ENCODE data around the gene FKBP6.
"Not testable (repeated sequence)": the region's sequence is repeated elsewhere in the genome, so short reads cannot be mapped to it uniquely, and the experiment has no call there.

Gene FKBP6

DNA sequence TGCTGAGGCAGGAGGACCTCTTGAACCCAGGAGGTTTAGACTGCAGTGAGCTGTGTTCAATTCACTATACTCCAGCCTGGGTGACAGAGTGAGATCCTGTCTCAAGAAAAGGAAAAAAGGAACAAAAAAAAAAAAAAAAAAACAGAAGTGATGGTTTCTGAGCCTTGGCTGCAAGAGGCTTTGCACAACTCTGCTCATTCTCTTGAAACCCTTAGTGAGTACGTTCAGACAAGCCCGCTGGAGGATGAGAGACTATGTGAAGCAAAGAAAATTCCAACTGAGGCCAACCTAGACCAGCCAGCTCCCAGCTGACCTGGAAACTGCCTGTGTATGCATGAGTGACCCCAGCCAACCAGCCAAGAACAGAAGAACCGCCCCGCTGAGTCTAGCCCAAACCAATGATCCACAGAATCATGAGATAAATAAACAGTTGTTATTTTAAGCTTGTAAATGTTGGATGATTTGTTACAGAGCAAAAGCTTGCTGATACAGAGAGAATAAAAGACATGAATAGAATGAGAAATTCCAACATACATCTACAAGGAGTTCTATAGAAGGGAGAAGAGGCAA, 55.1 kb downstream of the FKBP6 start:
- H3K4me1 ChIP-seq (ENCODE audit: control insufficient read depth in 5 of 5, insufficient read depth in 5 of 5, low read length in 5 of 5), result no peaks in the 10 kb centered on the region
- H3K27ac ChIP-seq (ENCODE audit: low read depth, low read length), result no peak overlapping the region
- peaks cover 5 to 17% (median 9%) of the 10 kb centered on the region in 5 donors for H3K9me3 ChIP-seq (ENCODE audit: control insufficient read depth in 5 of 5, low read length in 5 of 5)
- H3K27me3 ChIP-seq (ENCODE audit: control insufficient read depth in 5 of 5, insufficient read depth in 4 of 5, low read length in 5 of 5), result peaks cover 0 to 5% (median 0%) of the 10 kb centered on the region in 5 donors
- H3K9ac ChIP-seq (ENCODE audit: low read length in 5 of 5), result no peak overlapping the region
- no peak overlapping the region for H3K4me3 ChIP-seq (ENCODE audit: low read depth in 1 of 5, low read length in 5 of 5)
- H3K36me3 ChIP-seq (ENCODE audit: control insufficient read depth in 5 of 5, insufficient read depth in 5 of 5, low read length in 5 of 5), result no peaks in the 10 kb centered on the region

DNA sequence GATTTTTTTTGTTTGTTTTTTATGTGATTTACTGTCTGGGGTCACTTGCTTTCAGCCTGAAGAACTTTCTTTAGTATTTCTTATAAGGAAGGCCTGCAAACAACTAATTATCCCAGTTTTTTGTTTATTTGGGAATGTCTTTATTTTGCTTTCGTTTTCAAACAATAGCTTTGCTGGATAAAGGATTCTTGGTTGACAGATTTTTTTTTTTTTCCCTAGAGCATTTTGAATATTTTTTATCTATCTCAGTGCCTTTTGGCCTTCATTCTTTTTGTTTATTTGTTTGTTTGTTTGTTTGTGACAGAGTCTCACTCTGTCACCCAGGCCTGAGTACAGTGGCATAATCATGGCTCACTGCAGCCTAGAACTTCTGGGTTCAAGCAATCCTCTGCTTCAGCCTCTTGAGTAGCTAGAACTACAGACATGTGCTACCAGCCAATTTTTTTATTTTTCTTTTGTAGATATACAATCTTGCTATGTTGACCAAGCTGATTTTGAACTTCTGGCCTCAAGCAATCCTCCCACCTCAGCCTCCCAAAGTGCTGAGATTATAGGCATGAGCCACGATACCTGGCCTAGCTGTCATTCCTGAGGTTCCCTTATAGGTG, 59.4 kb downstream of the FKBP6 start:
- Histone ChIP-seq H3K9ac (ENCODE audit: low read length in 5 of 5) (no peak overlapping the region), H3K27me3 (ENCODE audit: control insufficient read depth in 5 of 5, insufficient read depth in 4 of 5, low read length in 5 of 5) (no peaks in the 10 kb centered on the region), H3K4me3 (ENCODE audit: low read depth in 1 of 5, low read length in 5 of 5) (peak overlapping the region in 2 of 5 donors; percentile 12 to 29), H3K36me3 (ENCODE audit: control insufficient read depth in 5 of 5, insufficient read depth in 5 of 5, low read length in 5 of 5) (no peaks in the 10 kb centered on the region), H3K9me3 (ENCODE audit: control insufficient read depth in 5 of 5, low read length in 5 of 5) (peaks cover 5 to 31% (median 15%) of the 10 kb centered on the region in 5 donors), H3K27ac (ENCODE audit: low read depth, low read length) (no peak overlapping the region), H3K4me1 (ENCODE audit: control insufficient read depth in 5 of 5, insufficient read depth in 5 of 5, low read length in 5 of 5) (peaks cover 0 to 3% (median 0%) of the 10 kb centered on the region in 5 donors)

DNA sequence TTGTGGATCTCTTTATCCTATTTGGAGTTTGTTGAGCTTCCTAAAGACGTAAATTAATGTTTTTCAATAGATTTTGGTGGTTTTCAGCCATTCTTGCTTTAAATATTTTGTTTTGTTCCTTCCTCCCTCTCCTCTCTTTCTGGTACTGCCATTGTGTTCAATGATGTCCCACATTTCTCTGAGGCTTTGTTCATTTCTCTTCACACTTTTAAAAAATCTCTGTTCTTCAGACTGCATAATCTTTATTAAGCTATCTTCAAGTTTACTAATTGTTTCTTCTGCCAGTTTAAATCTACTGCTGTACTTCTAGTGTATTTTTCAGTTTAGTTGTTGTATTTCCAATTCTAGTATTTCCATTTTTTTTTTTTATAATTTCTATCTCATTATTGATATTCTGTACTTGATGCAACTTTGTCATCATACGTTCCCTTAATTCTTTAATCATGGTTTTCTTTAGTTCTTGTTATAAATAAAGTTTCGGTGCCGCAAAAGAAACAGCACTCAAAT, 60.0 kb downstream of the FKBP6 start:
- Histone ChIP-seq H3K4me1 (ENCODE audit: control insufficient read depth in 5 of 5, insufficient read depth in 5 of 5, low read length in 5 of 5) (peaks cover 0 to 3% (median 0%) of the 10 kb centered on the region in 5 donors), H3K9me3 (ENCODE audit: control insufficient read depth in 5 of 5, low read length in 5 of 5) (peaks cover 5 to 30% (median 15%) of the 10 kb centered on the region in 5 donors), H3K9ac (ENCODE audit: low read length in 5 of 5) (no peak overlapping the region), H3K4me3 (ENCODE audit: low read depth in 1 of 5, low read length in 5 of 5) (peak overlapping the region in 2 of 5 donors; percentile 12 to 29), H3K36me3 (ENCODE audit: control insufficient read depth in 5 of 5, insufficient read depth in 5 of 5, low read length in 5 of 5) (no peaks in the 10 kb centered on the region), H3K27me3 (ENCODE audit: control insufficient read depth in 5 of 5, insufficient read depth in 4 of 5, low read length in 5 of 5) (no peaks in the 10 kb centered on the region), H3K27ac (ENCODE audit: low read depth, low read length) (no peak overlapping the region)

DNA sequence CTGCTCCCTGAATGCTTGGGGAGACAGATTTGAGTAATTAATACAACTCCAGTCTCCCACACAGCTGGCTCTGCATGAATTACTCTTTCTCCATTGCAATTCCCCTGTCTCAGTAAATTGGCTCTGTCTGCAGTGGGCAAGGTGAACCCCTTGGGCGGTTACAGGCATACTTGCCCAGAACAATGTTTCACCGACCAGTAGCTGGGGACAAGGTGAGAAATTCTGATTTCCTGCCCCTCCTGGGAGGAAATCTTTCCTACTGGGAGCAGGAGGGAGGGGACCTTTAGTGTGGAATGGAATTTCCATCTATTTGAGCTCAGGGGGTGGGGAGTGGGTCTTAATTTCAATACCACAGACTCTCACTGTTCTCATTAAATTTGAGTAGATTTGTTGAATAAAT, 63.4 kb downstream of the FKBP6 start:
- no peaks in the 10 kb centered on the region for H3K27me3 ChIP-seq (ENCODE audit: control insufficient read depth in 5 of 5, insufficient read depth in 4 of 5, low read length in 5 of 5)
- H3K9ac ChIP-seq (ENCODE audit: low read length in 5 of 5), result no peak overlapping the region
- H3K9me3 ChIP-seq (ENCODE audit: control insufficient read depth in 5 of 5, low read length in 5 of 5), result peaks cover 5 to 26% (median 15%) of the 10 kb centered on the region in 5 donors
- H3K36me3 ChIP-seq (ENCODE audit: control insufficient read depth in 5 of 5, insufficient read depth in 5 of 5, low read length in 5 of 5), result no peaks in the 10 kb centered on the region
- peaks cover 8 to 27% (median 22%) of the 10 kb centered on the region in 5 donors for H3K4me1 ChIP-seq (ENCODE audit: control insufficient read depth in 5 of 5, insufficient read depth in 5 of 5, low read length in 5 of 5)
- no peak overlapping the region for H3K4me3 ChIP-seq (ENCODE audit: low read depth in 1 of 5, low read length in 5 of 5)
- no peak overlapping the region for H3K27ac ChIP-seq (ENCODE audit: low read depth, low read length)

DNA sequence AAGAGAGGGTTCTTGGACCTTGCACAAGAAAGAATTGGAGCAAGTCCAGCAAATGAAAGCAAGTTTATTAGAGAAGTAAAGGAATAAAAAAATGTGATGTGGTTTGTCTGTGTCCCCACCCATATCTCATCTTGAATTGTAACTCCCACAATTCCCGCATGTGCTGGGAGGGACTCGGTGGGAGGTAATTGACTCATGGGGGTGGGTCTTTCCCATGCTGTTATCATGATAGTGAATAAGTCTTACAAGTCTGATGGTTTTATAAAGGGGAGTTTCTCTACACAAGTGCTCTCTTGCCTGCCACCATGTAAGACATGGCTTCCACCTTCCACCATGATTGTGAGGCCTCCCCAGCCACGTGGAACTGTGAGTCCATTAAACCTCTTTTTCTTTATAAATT, 66.5 kb downstream of the FKBP6 start:
- Histone ChIP-seq H3K9me3 (ENCODE audit: control insufficient read depth in 5 of 5, low read length in 5 of 5) (peaks cover 0 to 5% (median 2%) of the 10 kb centered on the region in 5 donors), H3K36me3 (ENCODE audit: control insufficient read depth in 5 of 5, insufficient read depth in 5 of 5, low read length in 5 of 5) (no peaks in the 10 kb centered on the region), H3K27ac (ENCODE audit: low read depth, low read length) (peak overlapping the region; percentile 81), H3K4me3 (ENCODE audit: low read depth in 1 of 5, low read length in 5 of 5) (no peak overlapping the region), H3K9ac (ENCODE audit: low read length in 5 of 5) (no peak overlapping the region), H3K27me3 (ENCODE audit: control insufficient read depth in 5 of 5, insufficient read depth in 4 of 5, low read length in 5 of 5) (no peaks in the 10 kb centered on the region), H3K4me1 (ENCODE audit: control insufficient read depth in 5 of 5, insufficient read depth in 5 of 5, low read length in 5 of 5) (peaks cover 8 to 41% (median 31%) of the 10 kb centered on the region in 5 donors)

DNA sequence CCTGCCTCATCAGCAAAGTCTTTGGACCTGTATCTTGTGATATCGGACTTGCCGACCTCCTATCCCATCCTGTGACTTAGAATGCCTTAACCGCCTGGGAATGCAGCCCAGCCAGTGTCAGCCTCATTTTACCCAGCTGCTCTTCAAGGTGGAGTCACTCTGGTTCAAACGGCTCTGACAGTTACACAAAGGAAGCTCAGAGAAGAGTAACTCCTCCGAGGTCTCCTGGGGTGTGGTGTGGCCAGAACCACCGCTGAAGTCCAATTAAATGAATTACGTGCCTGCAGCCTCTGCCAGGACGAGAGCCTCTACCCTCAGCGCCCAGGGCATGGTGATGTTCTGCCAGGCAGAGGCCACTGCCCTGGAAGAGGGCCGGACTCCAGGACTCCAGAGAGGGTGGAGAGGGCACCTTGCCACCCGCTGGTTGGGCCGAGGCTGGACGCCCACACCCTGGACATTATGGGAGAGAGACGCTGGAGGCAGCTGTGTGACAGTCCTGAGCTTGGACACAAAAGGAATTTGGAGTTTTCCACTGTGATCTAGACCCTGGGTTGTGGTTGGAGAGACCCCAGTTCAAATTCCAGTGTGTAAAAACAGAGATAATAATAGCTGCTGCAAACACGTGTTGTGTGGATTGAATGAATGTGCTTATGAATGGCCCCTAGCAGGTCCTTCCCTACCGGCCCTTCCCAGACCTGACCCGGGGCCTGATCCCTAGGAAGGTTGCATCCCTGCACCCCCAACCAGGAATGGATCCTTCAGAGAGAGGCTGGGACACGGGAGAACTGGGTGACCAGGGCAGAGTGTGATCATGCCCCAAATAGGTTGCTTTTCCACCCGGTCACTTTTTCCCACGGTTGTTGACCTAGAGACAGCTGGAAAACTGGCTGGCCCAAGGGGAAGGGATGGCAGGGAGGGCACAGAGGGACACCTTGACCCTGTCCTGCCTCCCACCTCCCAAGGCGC, 67.9 kb downstream of the FKBP6 start:
- H3K4me1 ChIP-seq (ENCODE audit: control insufficient read depth in 5 of 5, insufficient read depth in 5 of 5, low read length in 5 of 5), result peaks cover 8 to 43% (median 31%) of the 10 kb centered on the region in 5 donors

DNA sequence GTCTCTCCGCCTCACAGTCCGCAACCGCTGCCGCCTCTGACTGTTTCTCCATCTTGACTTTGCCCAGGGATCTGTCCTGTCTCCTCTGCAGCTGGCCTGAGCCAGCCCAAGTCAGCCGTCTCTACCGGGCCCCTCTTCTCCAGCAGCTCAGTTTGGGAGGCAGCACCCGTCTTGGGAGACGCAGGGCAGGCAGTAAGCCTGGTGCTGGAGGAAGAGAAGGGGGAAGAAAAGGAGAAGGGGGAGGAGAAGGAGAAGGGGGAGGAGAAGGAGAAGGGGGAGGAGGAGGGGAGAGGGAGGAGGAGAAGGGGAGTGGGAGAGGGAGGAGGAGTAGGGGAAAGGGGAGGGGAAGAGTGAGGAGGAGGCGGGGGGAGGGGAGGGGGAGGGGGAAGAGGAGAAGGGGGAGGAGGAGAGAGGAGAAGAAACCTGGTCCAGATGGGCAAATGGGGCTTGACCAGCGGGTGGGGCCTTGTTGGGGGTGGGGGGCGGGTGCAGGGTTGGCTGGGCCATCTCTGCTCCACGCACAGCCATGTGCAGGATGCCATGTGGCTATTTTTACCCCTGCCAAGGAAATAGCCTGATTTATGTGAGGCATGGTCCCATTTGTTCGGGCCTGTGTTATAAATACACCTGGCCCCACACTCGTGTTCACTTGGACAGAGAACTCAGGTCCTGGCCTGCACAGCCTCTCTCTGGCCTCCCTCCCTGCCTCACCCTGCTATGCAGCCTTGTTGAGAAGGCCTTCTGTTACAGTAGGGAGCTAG, 69.7 kb downstream of the FKBP6 start:
- H3K4me3 ChIP-seq (ENCODE audit: low read depth in 1 of 5, low read length in 5 of 5), result peak overlapping the region; percentile 57 to 84 (median 70)
- no peaks in the 10 kb centered on the region for H3K27me3 ChIP-seq (ENCODE audit: control insufficient read depth in 5 of 5, insufficient read depth in 4 of 5, low read length in 5 of 5)
- no peaks in the 10 kb centered on the region for H3K9me3 ChIP-seq (ENCODE audit: control insufficient read depth in 5 of 5, low read length in 5 of 5)
- H3K27ac ChIP-seq (ENCODE audit: low read depth, low read length), result peak overlapping the region; percentile 72
- peaks cover 7 to 43% (median 31%) of the 10 kb centered on the region in 5 donors for H3K4me1 ChIP-seq (ENCODE audit: control insufficient read depth in 5 of 5, insufficient read depth in 5 of 5, low read length in 5 of 5)
- peak overlapping the region in 4 of 5 donors; percentile 56 to 81 (median 58) for H3K9ac ChIP-seq (ENCODE audit: low read length in 5 of 5)
- H3K36me3 ChIP-seq (ENCODE audit: control insufficient read depth in 5 of 5, insufficient read depth in 5 of 5, low read length in 5 of 5), result no peaks in the 10 kb centered on the region

More for the DNA sequence above, 67.9 kb downstream of the FKBP6 start:
- H3K9ac ChIP-seq (ENCODE audit: low read length in 5 of 5), result no peak overlapping the region
- no peaks in the 10 kb centered on the region for H3K9me3 ChIP-seq (ENCODE audit: control insufficient read depth in 5 of 5, low read length in 5 of 5)
- H3K27ac ChIP-seq (ENCODE audit: low read depth, low read length), result peak overlapping the region; percentile 81
- no peaks in the 10 kb centered on the region for H3K36me3 ChIP-seq (ENCODE audit: control insufficient read depth in 5 of 5, insufficient read depth in 5 of 5, low read length in 5 of 5)
- H3K27me3 ChIP-seq (ENCODE audit: control insufficient read depth in 5 of 5, insufficient read depth in 4 of 5, low read length in 5 of 5), result no peaks in the 10 kb centered on the region
- H3K4me3 ChIP-seq (ENCODE audit: low read depth in 1 of 5, low read length in 5 of 5), result peak overlapping the region; percentile 42 to 54 (median 50)

DNA sequence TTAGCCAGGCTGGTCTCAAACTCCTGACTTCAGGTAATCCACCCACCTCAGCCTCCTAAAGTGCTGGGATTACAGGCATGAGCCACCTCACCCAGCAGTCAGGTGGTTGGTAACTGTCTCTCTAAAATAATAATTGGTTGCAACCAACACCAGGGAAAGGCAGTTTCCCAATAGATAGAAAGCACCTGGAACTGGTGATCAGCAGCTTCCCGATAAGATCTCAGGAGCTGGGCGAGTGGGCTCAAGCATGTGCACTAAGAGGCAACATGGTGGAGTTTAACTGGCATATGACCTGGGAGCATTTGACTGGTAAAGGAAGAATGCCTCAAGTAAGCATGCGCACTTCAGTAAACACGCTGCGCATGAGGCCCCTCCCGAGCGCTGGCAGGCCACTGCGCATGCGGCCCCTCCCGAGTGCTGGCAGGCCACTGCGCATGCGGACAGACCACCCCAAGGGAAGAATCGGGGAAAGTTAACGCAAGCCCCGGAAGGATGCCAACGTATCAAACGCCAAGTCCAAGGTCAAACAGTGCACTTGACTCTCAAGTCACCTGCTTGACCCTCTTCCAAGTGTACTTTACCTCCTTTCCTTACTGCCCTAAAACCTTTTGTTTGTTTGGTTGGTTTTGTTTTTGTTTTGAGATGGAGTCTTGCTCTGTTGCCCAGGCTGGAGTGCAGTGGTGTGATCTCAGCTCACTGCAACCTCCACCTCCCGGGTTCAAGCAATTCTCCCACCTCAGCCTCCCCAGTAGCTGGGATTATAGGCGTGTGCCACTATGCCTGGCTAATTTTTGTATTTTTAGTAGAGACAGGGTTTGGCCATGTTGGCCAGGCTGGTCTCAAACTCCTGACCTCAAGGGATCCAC, 71.5 kb downstream of the FKBP6 start:
- Histone ChIP-seq H3K4me1 (ENCODE audit: control insufficient read depth in 5 of 5, insufficient read depth in 5 of 5, low read length in 5 of 5) (peaks cover 5 to 34% (median 22%) of the 10 kb centered on the region in 5 donors), H3K4me3 (ENCODE audit: low read depth in 1 of 5, low read length in 5 of 5) (peak overlapping the region; percentile 42 to 56 (median 49))
- not testable (repeated sequence) for H3K27me3 ChIP-seq (ENCODE audit: control insufficient read depth in 5 of 5, insufficient read depth in 4 of 5, low read length in 5 of 5); H3K9me3 ChIP-seq (ENCODE audit: control insufficient read depth in 5 of 5, low read length in 5 of 5); H3K9ac ChIP-seq (ENCODE audit: low read length in 5 of 5); H3K27ac ChIP-seq (ENCODE audit: low read depth, low read length); H3K36me3 ChIP-seq (ENCODE audit: control insufficient read depth in 5 of 5, insufficient read depth in 5 of 5, low read length in 5 of 5)

DNA sequence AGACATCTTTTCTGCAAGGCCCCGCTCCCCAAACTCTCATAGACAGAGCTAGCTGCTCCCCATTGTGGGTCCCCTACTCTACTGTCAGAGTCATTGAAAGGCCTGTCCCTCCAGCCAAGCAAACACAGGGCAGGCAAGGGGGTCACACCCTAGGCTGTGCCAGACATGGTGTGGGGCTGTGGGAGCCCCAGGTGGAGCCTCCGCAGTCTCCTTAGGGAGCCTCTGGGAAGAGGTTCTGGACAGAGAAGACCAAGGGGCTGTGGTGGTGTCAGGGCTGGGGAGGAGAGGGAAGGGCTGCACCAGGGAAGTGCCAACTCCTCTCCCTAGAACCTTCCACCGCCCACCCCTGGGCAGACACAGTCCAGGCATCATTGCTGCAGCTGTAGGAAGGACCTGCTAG, 76.9 kb downstream of the FKBP6 start:
- not testable (repeated sequence) for H3K27ac ChIP-seq (ENCODE audit: low read depth, low read length); H3K9me3 ChIP-seq (ENCODE audit: control insufficient read depth in 5 of 5, low read length in 5 of 5); H3K27me3 ChIP-seq (ENCODE audit: control insufficient read depth in 5 of 5, insufficient read depth in 4 of 5, low read length in 5 of 5); H3K4me3 ChIP-seq (ENCODE audit: low read depth in 1 of 5, low read length in 5 of 5); H3K4me1 ChIP-seq (ENCODE audit: control insufficient read depth in 5 of 5, insufficient read depth in 5 of 5, low read length in 5 of 5); H3K9ac ChIP-seq (ENCODE audit: low read length in 5 of 5); H3K36me3 ChIP-seq (ENCODE audit: control insufficient read depth in 5 of 5, insufficient read depth in 5 of 5, low read length in 5 of 5)
